HG02943 (cell line): ENCODE results near the gene OR14A16.

Experiments used
- ATAC-seq: cut with Tn5 transposase; IDR thresholded peaks from one replicate; pipeline ENCODE4 v1.9.1; 2021; ENCODE audit warnings: mild to moderate bottlenecking, low read depth, moderate library complexity; ENCODE audit not compliant: unreplicated experiment

The OR14A16 gene

DNA sequence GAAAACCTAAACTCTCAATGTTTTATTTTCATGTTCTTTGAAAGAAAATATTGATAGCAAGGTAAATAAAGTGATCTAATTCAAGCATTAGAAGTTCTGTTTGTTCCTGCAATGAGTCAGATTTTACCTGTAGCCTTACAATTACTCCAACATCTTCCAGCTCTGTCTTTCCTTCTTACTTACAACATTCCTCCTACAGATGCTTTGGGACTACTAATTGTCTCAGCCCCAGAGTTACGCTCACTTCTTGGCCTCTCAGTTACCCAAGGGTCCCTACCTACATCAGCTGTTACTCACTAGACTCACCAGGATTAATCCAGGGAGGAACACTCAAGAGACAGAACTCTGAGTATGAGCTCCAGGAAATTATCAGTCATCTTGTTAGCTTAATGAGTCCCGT is 26.4 kb downstream of the OR14A16 start:
- ATAC-seq: no peak

DNA sequence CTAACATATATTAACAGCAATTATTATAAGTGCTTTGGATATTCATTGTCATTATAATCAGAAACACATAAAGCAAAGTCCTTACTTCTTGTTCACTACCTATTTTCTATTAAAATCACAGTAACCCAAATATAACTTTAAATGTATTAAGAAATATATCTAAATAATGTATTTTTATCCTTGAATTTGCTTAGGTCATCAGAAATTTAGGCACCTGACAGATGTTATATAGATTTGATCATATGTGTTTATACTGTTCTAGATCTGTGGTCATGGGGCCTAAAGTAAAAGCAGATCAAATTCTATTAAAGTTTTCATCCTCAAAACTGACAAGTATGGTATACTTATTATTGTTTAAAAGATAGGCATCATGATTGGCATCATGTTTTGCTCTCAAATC is 54.3 kb downstream of the OR14A16 start:
- ATAC-seq: no peak
